Right lobe of liver (tissue), 6 donors: ENCODE measurements around the gene RHBDF1. TPM values are rescaled to one million over a fixed set of nuclear protein-coding genes. Genes with fewer than 3 reads are reported as not detected.
A peak's percentile ranks its signal among the peaks of the same experiment; 100 is the strongest.

Experiments
- ATAC-seq, 4 donors: fragments of 200-7000 bp; cut with Tn5 transposase; one replicate each; pipeline ENCODE4 v1.9.1; 2020; ENCODE audit warnings: mild to moderate bottlenecking in 4 of 4, moderate library complexity in 4 of 4
- DNase-seq, 3 donors: peaks; one replicate each; pipeline ENCODE4 v3.0.0-alpha.2; 2020
- H3K27ac ChIP-seq, 3 donors: fragments of 200-600 bp; one replicate each; pipeline ENCODE4 v1.8.0; 2022
- H3K27me3 ChIP-seq, 2 donors: fragments of 200-600 bp; one replicate each; pipeline ENCODE4 v1.8.0; 2022
- H3K36me3 ChIP-seq, 4 donors: fragments of 200-600 bp; sonication (generic) in 1 of 4; one replicate each; pipeline versions ENCODE4 v1.5.1 to v1.8.0; 2017 to 2022; ENCODE audit warnings: control low read depth in 1 of 4
- H3K4me1 ChIP-seq, 4 donors: fragments of 200-600 bp; sonication (generic) in 1 of 4; one replicate each; pipeline versions ENCODE4 v1.5.1 to v1.8.0; 2017 to 2022; ENCODE audit warnings: control low read depth in 1 of 4
- H3K4me3 ChIP-seq, 3 donors: fragments of 200-600 bp; one replicate each; pipeline ENCODE4 v1.8.0; 2022
- H3K9me3 ChIP-seq, 4 donors: fragments of 200-600 bp; sonication (generic) in 1 of 4; one replicate each; pipeline versions ENCODE4 v1.5.1 to v1.8.0; 2017 to 2022; ENCODE audit warnings: control low read depth in 1 of 4
- CTCF ChIP-seq, 4 donors: fragments of 200-600 bp in 3 of 4; fragments of 450-650 bp in 1 of 4; IDR thresholded peaks; one replicate each; pipeline versions ENCODE4 v1.5.1 to v1.8.0; 2016 to 2022; ENCODE audit warnings: antibody characterized with exemption in 4 of 4, mild to moderate bottlenecking in 2 of 4
- POLR2A ChIP-seq: fragments of 450-650 bp; IDR thresholded peaks from one replicate; pipeline ENCODE4 v1.6.1; 2017; ENCODE audit warnings: antibody characterized with exemption, mild to moderate bottlenecking
- WGBS: methylation state at CpG from one replicate; pipeline ENCODE4 v1.1.6; 2018; ENCODE audit warnings: low coverage, low lambda C conversion rate; ENCODE audit not compliant: insufficient coverage; ENCODE audit errors: missing lambda C conversion rate; 5-methylcytosine and 5-hydroxymethylcytosine counted together
- intact Hi-C, 2 donors: fragments of 100-400 bp; cut with DNase I; formaldehyde crosslinking; loops; one replicate each; pipeline versions ENCODE4 v1.11.2 to v1.14.1; 2022
- total RNA-seq, 6 experiments: library from RNA; depleted of rRNA in 2 of 6; stranded (reverse); fragments of >200 nt in 2 of 6; fragmentation: NEBNext Ultra II Directional in 3 of 6; extraction: Animal tissue kit (Norgen Biotek cat#: 25700) in 3 of 6; gene quantifications; one replicate each; pipeline versions ENCODE4 v1.1.0 to v1.2.4, GENCODE V29; 2016 to 2023
- donor health status: DM: no; HTN: yes; CAD: no.
- donor health status: DM: no; HTN: no; CAD: no.
- donor health status: DM: no; HTN: no; CAD: no.
- donor health status: DM: no; HTN: yes; CAD: no.
- donor health status: DM: no; HTN: yes; CAD: no.

The RHBDF1 gene
- total RNA-seq, 6 experiments from 2014 or later, result 5.0 to 14.3 (median 7.1) TPM

- no peaks in the 10 kb centered on the region for H3K4me1 ChIP-seq
- no peaks in the 10 kb centered on the region for H3K9me3 ChIP-seq
- intact Hi-C loops, result no loop called here
- peaks cover 0 to under 1% (median 0%) of the 10 kb centered on the region in 4 donors for H3K36me3 ChIP-seq
- no peak for TF ChIP-seq CTCF (IDR thresholded peaks at IDR 0.05)
- DNase-seq (peak in 1 of 3 donors; percentile 44), ATAC-seq (no peak)
- no peak overlapping the region for H3K27ac ChIP-seq
- H3K4me3 ChIP-seq, result no peak overlapping the region
- H3K27me3 ChIP-seq, result no peaks in the 10 kb centered on the region
- WGBS, result 87% methylated on average over 13 of the region's 34 CpGs
Observed at GRCh38 chr16:62283-62967, 10.0 kb downstream of the RHBDF1 start.

GRCh38 chr16:61879-62281 lies 10.6 kb downstream of the RHBDF1 start:
- no peak overlapping the region for H3K4me3 ChIP-seq
- TF ChIP-seq CTCF (IDR thresholded peaks at IDR 0.05) (no peak), POLR2A (no peak)
- no peaks in the 10 kb centered on the region for H3K9me3 ChIP-seq
- intact Hi-C loops, result no loop called here
- DNase-seq (no peak), ATAC-seq (no peak)
- H3K27me3 ChIP-seq, result no peaks in the 10 kb centered on the region
- peaks cover 0 to 6% (median 0%) of the 10 kb centered on the region in 4 donors for H3K36me3 ChIP-seq
- no peaks in the 10 kb centered on the region for H3K4me1 ChIP-seq
- no peak overlapping the region for H3K27ac ChIP-seq
- 91% methylated on average over 8 of the region's 32 CpGs for WGBS

- ATAC-seq (no peak), DNase-seq (peak in 1 of 3 donors; percentile 53)
- H3K36me3 ChIP-seq, result peaks cover 0 to 7% (median 0%) of the 10 kb centered on the region in 4 donors
- intact Hi-C loops, result no loop called here
- H3K27ac ChIP-seq, result no peak overlapping the region
- WGBS, result 93% methylated on average over 34 of the region's 89 CpGs
- no peaks in the 10 kb centered on the region for H3K27me3 ChIP-seq
- no peaks in the 10 kb centered on the region for H3K9me3 ChIP-seq
- no peak for TF ChIP-seq CTCF (IDR thresholded peaks at IDR 0.05)
- no peak for TF ChIP-seq POLR2A
- no peak overlapping the region for H3K4me3 ChIP-seq
- no peaks in the 10 kb centered on the region for H3K4me1 ChIP-seq
Observed at GRCh38 chr16:60929-61878, 11.2 kb downstream of the RHBDF1 start.

- Histone ChIP-seq H3K36me3 (peaks cover 0 to 14% (median 0%) of the 10 kb centered on the region in 4 donors), H3K4me3 (no peak overlapping the region), H3K27ac (no peak overlapping the region), H3K9me3 (no peaks in the 10 kb centered on the region), H3K4me1 (no peaks in the 10 kb centered on the region), H3K27me3 (no peaks in the 10 kb centered on the region)
- ATAC-seq (no peak), DNase-seq (peak in 1 of 3 donors; percentile 46)
- intact Hi-C loops, result no loop called here
- no peak for TF ChIP-seq CTCF (IDR thresholded peaks at IDR 0.05)
- TF ChIP-seq POLR2A, result no peak
- 88% methylated on average over 4 of the region's 11 CpGs for WGBS
Observed at GRCh38 chr16:60166-60565, 12.3 kb downstream of the RHBDF1 start.
